Gastrocnemius medialis (tissue), 4 donors: Measurements from ENCODE around the gene EEFSEC. TPM values are rescaled to one million over a fixed set of nuclear protein-coding genes. Genes with fewer than 3 reads are reported as not detected.

Experiments
- ATAC-seq, 2 donors: fragments of 150-250 bp; one replicate each; pipeline ENCODE4 v1.9.1; 2016
- DNase-seq, 2 donors: peaks; one replicate each; pipeline ENCODE4 v3.0.0-alpha.2; 2019
- H3K27ac ChIP-seq, 4 donors: fragments of 200-600 bp; sonication (generic); 1 replicate in 1 of 4; 2 replicates in 3 of 4; pipeline ENCODE4 v1.5.1; 2016 to 2018; ENCODE audit warnings: mild to moderate bottlenecking in 2 of 4, moderate library complexity in 1 of 4
- H3K27me3 ChIP-seq, 3 donors: fragments of 200-600 bp; sonication (generic) in 2 of 3; 1 replicate in 1 of 3; 2 replicates in 2 of 3; pipeline versions ENCODE4 v1.5.1 to v1.6.0; 2016 to 2019; ENCODE audit warnings: mild to moderate bottlenecking in 1 of 3, moderate library complexity in 1 of 3
- H3K36me3 ChIP-seq, 2 donors: fragments of 200-600 bp; sonication (generic) in 1 of 2; one replicate each; pipeline ENCODE4 v1.5.1; 2017 to 2018
- H3K4me1 ChIP-seq, 2 donors: fragments of 200-600 bp; sonication (generic) in 1 of 2; one replicate each; pipeline ENCODE4 v1.5.1; 2016 to 2017; ENCODE audit warnings: mild to moderate bottlenecking in 2 of 2
- H3K4me3 ChIP-seq, 4 donors: fragments of 200-600 bp; sonication (generic) in 3 of 4; 1 replicate in 1 of 4; 2 replicates in 3 of 4; pipeline ENCODE4 v1.5.1; 2016 to 2019; ENCODE audit warnings: mild to moderate bottlenecking in 2 of 4
- H3K9me3 ChIP-seq, 3 donors: fragments of 200-600 bp; sonication (generic) in 2 of 3; 1 replicate in 1 of 3; 2 replicates in 2 of 3; pipeline ENCODE4 v1.5.1; 2016 to 2019
- CTCF ChIP-seq, 5 experiments: fragments of 450-650 bp in 3 of 5; fragments of 200-600 bp in 2 of 5; sonication (generic) in 2 of 5; IDR thresholded peaks in 4 of 5; conservative IDR thresholded peaks in 1 of 5; 1 replicate in 4 of 5; 2 replicates in 1 of 5; pipeline ENCODE4 v1.5.1; 2016 to 2019; ENCODE audit warnings: antibody characterized with exemption in 5 of 5, mild to moderate bottlenecking in 3 of 5, moderate library complexity in 3 of 5
- POLR2A ChIP-seq, 2 donors: fragments of 450-650 bp; IDR thresholded peaks; one replicate each; pipeline ENCODE4 v1.6.1; 2017; ENCODE audit warnings: antibody characterized with exemption in 2 of 2, mild to moderate bottlenecking in 2 of 2, moderate library complexity in 2 of 2
- in situ Hi-C, 4 donors: fragments of 200-750 bp; cut with MboI; loops; one replicate each; pipeline versions ENCODE4 v1.15.0 to v1.8.0; 2017; ENCODE audit warnings: low sequenced_read_pairs in 4 of 4
- intact Hi-C: fragments of 100-400 bp; cut with DNase I; formaldehyde crosslinking; loops from one replicate; pipeline ENCODE4 v1.15.1; 2023; ENCODE audit warnings: low total_unique reads
- total RNA-seq, 4 donors: library from RNA; depleted of rRNA; stranded (reverse); fragments of >200 nt; gene quantifications; one replicate each; pipeline versions ENCODE4 v1.1.0 to v1.2.3, GENCODE V29; 2016

Gene EEFSEC
- total RNA-seq, 4 donors from 2014 or later = 21.0 to 29.4 (median 23.4) TPM

GRCh38 chr3:128407247-128407646 lies 254.0 kb downstream of the EEFSEC start:
- no peak overlapping the region for H3K27ac ChIP-seq
- intact Hi-C loops = no loop called here
- H3K4me1 ChIP-seq = peaks cover 5 to 8% of the 10 kb centered on the region in 2 donors
- no peak overlapping the region for H3K4me3 ChIP-seq
- H3K36me3 ChIP-seq = no peaks in the 10 kb centered on the region
- DNase-seq = no peak
- no peak for ATAC-seq
- TF ChIP-seq POLR2A (IDR thresholded peaks at IDR 0.05) (no peak), CTCF (IDR thresholded peaks at IDR 0.05 in 4 of 5, conservative IDR thresholded peaks at IDR 0.05 in 1 of 5) (no peak)
- H3K27me3 ChIP-seq = no peaks in the 10 kb centered on the region
- H3K9me3 ChIP-seq = no peaks in the 10 kb centered on the region
- in situ Hi-C loops = no loop called here

- in situ Hi-C loops = no loop called here
Observed at GRCh38 chr3:128408012-128408692, 254.9 kb downstream of the EEFSEC start.

GRCh38 chr3:128408693-128409623 lies 255.7 kb downstream of the EEFSEC start:
- Histone ChIP-seq H3K27me3 (no peaks in the 10 kb centered on the region), H3K36me3 (no peaks in the 10 kb centered on the region), H3K4me1 (peaks cover 0 to 5% of the 10 kb centered on the region in 2 donors), H3K4me3 (no peak overlapping the region), H3K9me3 (no peaks in the 10 kb centered on the region), H3K27ac (no peak overlapping the region)
- DNase-seq (no peak), ATAC-seq (no peak)
- intact Hi-C loops = no loop called here
- in situ Hi-C loops = no loop called here
- TF ChIP-seq CTCF (IDR thresholded peaks at IDR 0.05 in 4 of 5, conservative IDR thresholded peaks at IDR 0.05 in 1 of 5) (no peak), POLR2A (IDR thresholded peaks at IDR 0.05) (no peak)

More at GRCh38 chr3:128408012-128408692, 254.9 kb downstream of the EEFSEC start:
- H3K4me3 ChIP-seq = no peak overlapping the region
- H3K27ac ChIP-seq = no peak overlapping the region
- no peaks in the 10 kb centered on the region for H3K27me3 ChIP-seq
- no peaks in the 10 kb centered on the region for H3K36me3 ChIP-seq
- no peaks in the 10 kb centered on the region for H3K9me3 ChIP-seq
- intact Hi-C loops = no loop called here
- DNase-seq (no peak), ATAC-seq (no peak)
- TF ChIP-seq CTCF (IDR thresholded peaks at IDR 0.05 in 4 of 5, conservative IDR thresholded peaks at IDR 0.05 in 1 of 5) (no peak), POLR2A (IDR thresholded peaks at IDR 0.05) (no peak)
- H3K4me1 ChIP-seq = peaks cover 0 to 5% of the 10 kb centered on the region in 2 donors

- no peaks in the 10 kb centered on the region for H3K9me3 ChIP-seq
- in situ Hi-C loops = no loop called here
- no peak for ATAC-seq
- H3K4me3 ChIP-seq = no peak overlapping the region
- peaks cover 0 to 5% of the 10 kb centered on the region in 2 donors for H3K4me1 ChIP-seq
- no peaks in the 10 kb centered on the region for H3K36me3 ChIP-seq
- no peak overlapping the region for H3K27ac ChIP-seq
- no peak for TF ChIP-seq CTCF (IDR thresholded peaks at IDR 0.05 in 4 of 5, conservative IDR thresholded peaks at IDR 0.05 in 1 of 5)
- no peak for TF ChIP-seq POLR2A (IDR thresholded peaks at IDR 0.05)
- H3K27me3 ChIP-seq = no peaks in the 10 kb centered on the region
- DNase-seq = no peak
- intact Hi-C loops = no loop called here
Observed at GRCh38 chr3:128409624-128410581, 256.6 kb downstream of the EEFSEC start.
